GM21529 (cell line): ENCODE measurements around the gene TMED10.

Experiments used
- ATAC-seq: cut with Tn5 transposase; IDR thresholded peaks from one replicate; pipeline ENCODE4 v1.9.1; 2021; ENCODE audit not compliant: unreplicated experiment

TMED10 gene

GRCh38 chr14:75090353-75090752 lies 86.1 kb downstream of the TMED10 start:
- no peak for ATAC-seq

GRCh38 chr14:75088566-75089373 lies 87.6 kb downstream of the TMED10 start:
- no peak for ATAC-seq

GRCh38 chr14:75088153-75088552 lies 88.3 kb downstream of the TMED10 start:
- no peak for ATAC-seq

- ATAC-seq, result no peak
These were observed 91.9 kb downstream of the TMED10 start for GRCh38 chr14:75084513-75084912.

- no peak for ATAC-seq
These were observed 93.1 kb downstream of the TMED10 start for GRCh38 chr14:75083271-75083670.

- ATAC-seq, result no peak
These were observed 94.7 kb downstream of the TMED10 start for GRCh38 chr14:75081660-75082229.
